ENCODE measurements around the gene GRIK3.

GRIK3 gene

DNA sequence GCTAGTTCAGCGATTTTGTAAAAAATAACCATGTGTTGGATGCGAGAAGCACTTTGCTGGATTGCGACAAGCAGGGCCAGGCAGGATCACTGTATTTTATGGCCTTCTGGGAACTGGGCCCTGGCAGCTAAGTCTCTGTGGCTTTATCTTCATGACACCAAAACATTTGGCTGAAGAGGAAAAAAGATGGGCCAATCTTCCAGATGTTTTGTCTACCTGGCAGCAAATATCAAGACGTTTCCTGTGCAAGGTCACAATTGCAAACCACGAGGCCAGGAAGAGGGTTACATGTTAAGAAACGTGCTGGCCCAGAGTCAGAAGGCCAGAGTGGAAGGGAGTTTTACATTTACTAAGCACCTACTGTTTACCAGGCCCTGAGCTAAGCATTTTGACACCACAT is 22.1 kb downstream of the GRIK3 start:
- no peak for DNase-seq (ENCODE audit: low read depth)

DNA sequence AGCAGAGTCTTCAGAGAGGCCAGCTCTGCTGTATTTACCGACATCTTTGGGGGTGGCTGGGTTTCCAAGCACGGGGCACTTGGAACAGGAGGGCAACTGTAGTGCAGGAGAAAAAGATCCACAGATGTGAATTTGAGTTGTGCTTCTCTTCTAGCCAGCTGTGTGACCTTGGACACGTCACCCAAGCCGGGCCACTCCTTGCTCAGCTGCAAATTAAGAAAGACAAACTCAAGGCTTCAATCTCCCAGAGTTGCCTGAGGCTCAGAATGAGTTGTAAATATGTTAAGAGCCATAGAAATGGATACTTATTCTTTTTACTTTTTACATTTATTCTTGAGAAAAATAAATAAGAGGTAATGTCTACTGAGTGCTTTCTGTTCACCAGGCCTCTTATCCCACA is 24.3 kb downstream of the GRIK3 start:
- DNase-seq (ENCODE audit: low read depth), result no peak

- DNase-seq (ENCODE audit: low read depth), result no peak
Measured at GRCh38 chr1:37009521-37009920, 24.8 kb downstream of the GRIK3 start.

DNA sequence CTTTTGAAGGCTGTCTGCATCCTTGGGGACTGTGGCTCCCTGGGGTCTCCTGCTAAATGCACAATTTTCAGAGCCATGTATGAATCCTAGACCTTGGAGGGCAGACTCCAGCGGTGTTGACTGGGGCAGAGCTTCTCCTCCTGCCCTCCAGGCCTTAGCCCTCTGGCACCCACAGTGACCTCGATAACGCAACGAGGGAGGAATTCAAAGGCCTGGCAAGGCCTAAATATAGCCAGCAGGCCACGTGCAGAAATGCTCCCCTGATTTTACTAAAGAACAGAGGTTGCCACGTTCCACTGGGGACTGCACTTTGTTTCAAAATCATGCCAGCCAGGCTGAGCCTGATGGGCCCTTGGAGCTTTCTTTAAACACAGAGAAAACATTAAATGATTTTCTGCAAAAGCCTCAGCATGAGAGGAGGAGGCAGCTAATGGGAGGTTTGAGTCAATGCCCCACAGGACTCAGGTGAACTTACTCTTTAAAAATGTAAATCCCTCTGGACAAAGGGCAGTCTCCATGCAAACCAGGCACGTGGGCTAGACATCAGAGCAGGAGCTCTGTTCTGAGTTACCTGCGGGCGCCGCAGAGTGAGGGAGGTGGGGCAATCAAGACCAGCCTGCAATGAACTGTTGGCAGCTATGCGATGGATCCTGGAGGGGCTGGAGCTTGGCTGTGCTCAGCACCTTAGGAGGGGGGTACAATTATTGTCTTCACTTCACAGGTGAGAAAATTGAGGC is 28.0 kb downstream of the GRIK3 start:
- no peak for DNase-seq (ENCODE audit: low read depth)

GRCh38 chr1:37002898-37003297 is 31.4 kb downstream of the GRIK3 start:
- no peak for DNase-seq (ENCODE audit: low read depth)

GRCh38 chr1:37001703-37002102 is 32.6 kb downstream of the GRIK3 start:
- no peak for DNase-seq (ENCODE audit: low read depth)

GRCh38 chr1:36996106-36996505 is 38.2 kb downstream of the GRIK3 start:
- no peak for DNase-seq (ENCODE audit: low read depth)

GRCh38 chr1:36994868-36995267 is 39.4 kb downstream of the GRIK3 start:
- DNase-seq (ENCODE audit: low read depth), result no peak

GRCh38 chr1:36994294-36994693 is 40.0 kb downstream of the GRIK3 start:
- DNase-seq (ENCODE audit: low read depth), result no peak

DNA sequence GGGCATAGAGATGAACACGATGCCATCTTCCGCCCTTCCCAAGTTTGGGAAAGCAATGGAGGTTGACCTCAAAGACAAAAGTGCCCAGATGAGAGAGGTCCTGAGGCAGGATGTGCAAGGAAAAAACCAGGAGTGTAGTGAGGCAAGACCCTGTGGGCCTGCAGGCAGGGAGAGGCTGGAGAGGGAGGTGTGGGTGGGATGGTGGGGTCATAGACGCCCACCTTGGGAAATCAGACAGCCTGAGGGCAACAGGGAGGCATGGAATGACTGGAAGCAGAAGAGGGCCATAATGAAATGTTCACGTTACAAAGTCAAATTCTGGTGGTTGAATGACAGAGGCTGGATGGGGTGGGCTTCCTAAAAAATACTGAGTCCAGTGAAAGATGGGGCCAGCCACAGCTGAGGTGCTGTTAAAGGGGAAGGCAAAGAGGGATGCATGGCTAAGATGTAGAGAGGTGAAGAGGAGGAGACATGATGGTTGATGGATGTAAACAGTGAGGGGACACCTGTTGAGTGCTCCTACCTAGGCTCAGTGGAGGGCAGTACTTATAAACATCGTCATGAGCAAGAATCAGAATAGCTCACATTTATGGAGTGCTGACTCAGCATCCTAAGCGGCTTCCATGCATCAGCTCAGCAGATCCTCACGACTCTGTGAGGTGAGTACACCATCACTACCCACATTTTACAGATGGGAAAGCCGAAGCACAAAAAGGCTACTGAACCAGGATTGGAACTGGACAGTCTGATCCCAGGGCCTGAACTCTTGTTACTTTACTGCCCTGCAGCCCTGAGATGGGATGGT is 42.0 kb downstream of the GRIK3 start:
- no peak for DNase-seq (ENCODE audit: low read depth)

DNA sequence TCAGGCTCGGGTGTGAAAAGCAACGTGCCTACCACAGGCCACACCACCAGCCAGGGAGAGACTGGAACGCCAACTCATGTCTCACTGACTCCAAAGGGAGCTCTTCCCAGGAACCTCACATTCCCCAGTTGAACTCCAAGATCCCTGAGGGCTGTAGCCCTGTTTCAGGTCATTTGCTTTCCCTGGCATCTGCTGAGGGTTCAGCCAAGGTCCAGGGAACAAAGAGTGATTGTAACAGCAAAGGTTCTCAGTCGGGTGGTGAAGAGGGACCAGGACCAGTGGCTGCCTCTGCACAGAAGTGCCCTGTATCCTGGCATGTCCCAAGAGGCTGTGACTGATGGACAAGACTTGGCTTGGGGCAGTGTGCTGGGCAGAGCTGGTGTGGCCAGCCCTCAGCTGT is 42.8 kb downstream of the GRIK3 start:
- DNase-seq (ENCODE audit: low read depth), result no peak

DNA sequence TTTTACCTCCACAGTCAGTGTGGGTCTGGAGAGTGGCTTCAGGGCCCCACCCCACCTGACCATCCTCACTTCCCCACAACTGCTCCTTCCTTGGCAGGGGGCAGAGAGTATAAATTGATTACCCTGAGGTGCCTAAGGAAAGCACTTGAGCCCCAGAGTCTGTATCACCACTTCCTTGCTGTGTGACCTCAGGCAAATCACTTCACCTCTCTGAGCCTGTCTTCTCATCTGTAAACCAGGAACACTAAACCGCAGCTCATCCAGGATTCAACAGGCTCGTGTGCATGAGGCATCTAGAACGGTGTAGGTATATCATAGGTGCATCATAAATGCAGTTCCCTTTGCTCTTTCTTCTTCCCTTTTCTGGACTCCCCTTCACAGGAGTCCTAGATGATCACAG is 43.4 kb downstream of the GRIK3 start:
- no peak for DNase-seq (ENCODE audit: low read depth)

DNA sequence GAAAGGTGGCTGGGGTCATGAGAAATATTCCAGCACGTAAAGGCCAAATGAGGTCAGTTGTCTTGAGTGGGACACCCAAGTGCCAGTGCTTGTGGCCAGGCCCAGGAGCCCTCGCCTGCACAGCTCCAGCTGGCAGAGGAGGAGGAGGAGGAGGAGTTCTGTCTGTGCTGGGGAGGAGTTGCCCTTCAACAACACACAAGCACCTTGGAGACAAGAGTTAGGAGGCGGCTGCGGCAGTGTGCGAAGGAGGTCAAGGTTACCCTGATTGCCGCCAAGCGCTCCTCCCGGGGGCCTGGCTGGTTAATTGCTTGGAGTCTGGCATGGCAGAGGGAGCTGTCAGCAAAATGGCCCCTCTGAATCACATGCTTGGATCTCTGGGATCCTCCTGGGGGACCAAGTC is 45.1 kb downstream of the GRIK3 start:
- DNase-seq (ENCODE audit: low read depth), result no peak

- no peak for DNase-seq (ENCODE audit: low read depth)
Measured at GRCh38 chr1:36988741-36989193, 45.5 kb downstream of the GRIK3 start.

- no peak for DNase-seq (ENCODE audit: low read depth)
Measured at GRCh38 chr1:36988321-36988720, 46.0 kb downstream of the GRIK3 start.

GRCh38 chr1:36987276-36987675 is 47.0 kb downstream of the GRIK3 start:
- DNase-seq (ENCODE audit: low read depth), result no peak

DNA sequence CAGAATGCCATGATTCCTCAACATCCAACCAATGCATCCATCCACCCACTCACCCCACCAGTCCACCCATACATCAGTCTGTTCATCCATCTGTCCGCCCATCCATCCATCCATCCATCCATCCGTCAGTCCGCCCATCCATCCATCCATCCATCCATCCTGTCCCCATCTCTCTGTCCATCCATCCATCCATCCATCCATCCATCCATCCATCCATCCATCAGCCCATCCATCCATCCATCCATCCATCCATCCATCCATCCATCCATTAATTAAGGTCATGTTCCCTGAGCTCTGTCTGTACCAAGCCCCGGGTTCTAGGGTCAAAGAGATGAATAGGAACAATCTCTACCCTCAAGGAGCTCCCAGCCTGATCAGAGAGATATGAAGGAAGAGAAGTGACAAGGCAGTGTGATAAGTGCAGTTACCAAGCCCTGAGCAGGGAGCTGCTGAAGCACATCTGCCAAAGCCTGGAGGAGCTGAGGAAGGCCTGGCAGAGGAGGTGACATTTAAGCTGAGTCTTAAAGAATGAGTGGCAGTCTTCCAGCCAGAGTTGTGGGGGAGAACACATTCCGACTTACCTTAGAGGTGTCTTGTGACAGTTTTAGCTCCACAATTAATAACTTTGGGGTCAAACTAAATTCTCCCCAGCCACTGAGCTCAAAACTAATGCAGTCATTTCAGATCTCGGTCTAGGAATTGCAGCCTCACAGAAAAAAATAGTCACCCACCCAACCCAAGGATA is 47.9 kb downstream of the GRIK3 start:
- DNase-seq (ENCODE audit: low read depth), result no peak

- DNase-seq (ENCODE audit: low read depth), result no peak
Measured at GRCh38 chr1:36984675-36985074, 49.6 kb downstream of the GRIK3 start.

DNA sequence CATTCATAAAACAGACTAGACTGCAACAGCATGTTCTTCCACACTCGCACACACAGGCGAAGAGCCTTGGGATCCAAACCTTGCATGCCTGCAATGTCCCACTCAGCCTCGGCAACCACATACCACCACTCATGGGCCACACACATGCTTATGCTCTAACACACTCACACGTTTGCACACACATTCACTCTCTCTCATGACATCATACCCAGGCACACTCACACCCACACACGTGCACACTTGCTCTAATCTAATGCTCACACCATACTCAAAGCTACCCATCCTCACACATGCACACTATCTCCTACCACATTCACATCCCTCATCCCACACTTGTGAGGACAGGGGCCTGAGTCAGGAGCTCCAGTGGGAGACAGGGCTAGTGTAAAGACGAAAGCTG is 50.3 kb downstream of the GRIK3 start:
- no peak for DNase-seq (ENCODE audit: low read depth)

DNA sequence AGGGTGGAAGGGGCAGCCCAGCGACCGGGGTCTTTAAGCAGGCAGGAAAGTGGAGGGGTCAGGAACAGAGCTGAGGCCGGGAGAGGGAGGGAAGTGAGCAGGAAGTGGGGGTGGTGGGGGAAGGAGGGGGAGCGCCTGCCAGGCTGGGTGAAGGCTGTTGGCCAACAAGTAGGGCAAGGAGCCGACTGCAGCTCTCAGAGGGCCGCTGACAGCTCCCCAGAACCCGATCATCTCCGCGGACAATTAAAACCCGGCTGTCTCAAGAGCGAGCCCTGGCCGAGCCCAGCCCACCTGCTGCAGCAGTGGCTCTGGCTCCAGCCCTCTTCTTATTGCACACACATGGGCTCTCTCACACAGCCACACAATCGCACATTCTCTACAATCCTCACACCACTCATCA is 51.6 kb downstream of the GRIK3 start:
- no peak for DNase-seq (ENCODE audit: low read depth)

- DNase-seq (ENCODE audit: low read depth), result no peak
Measured at GRCh38 chr1:36981771-36982622, 52.3 kb downstream of the GRIK3 start.

GRCh38 chr1:36981126-36981525 is 53.2 kb downstream of the GRIK3 start:
- no peak for DNase-seq (ENCODE audit: low read depth)
